Mucosa of gallbladder (tissue), 1 donor: ENCODE results near the gene IFT20. TPM values are rescaled to one million over a fixed set of nuclear protein-coding genes. Genes with fewer than 3 reads are reported as not detected.
"Not testable (repeated sequence)": the region's sequence is repeated elsewhere in the genome, so short reads cannot be mapped to it uniquely, and the experiment has no call there.

Experiments used
- DNase-seq: peaks from one replicate; pipeline ENCODE4 v3.0.0-alpha.2; 2020; ENCODE audit warnings: low spot score
- total RNA-seq: library from RNA; stranded (reverse); gene quantifications from one replicate; pipeline ENCODE4 v1.2.1, GENCODE V29; 2021
- donor health status: DM: no; HTN: no; CAD: no.

The IFT20 gene
- total RNA-seq, 1 donor from 2014 or later = 50.1 TPM

GRCh38 chr17:28364665-28365363 is 29.5 kb upstream of the IFT20 start, which contains the start of gene SEBOX:
TSS of gene SEBOX (minus strand) at chr17:28365199. CDS start at chr17:28365151, 48 bp downstream.
- no peak for DNase-seq

GRCh38 chr17:28363776-28364650 is 28.7 kb upstream of the IFT20 start:
- DNase-seq = no peak

DNA sequence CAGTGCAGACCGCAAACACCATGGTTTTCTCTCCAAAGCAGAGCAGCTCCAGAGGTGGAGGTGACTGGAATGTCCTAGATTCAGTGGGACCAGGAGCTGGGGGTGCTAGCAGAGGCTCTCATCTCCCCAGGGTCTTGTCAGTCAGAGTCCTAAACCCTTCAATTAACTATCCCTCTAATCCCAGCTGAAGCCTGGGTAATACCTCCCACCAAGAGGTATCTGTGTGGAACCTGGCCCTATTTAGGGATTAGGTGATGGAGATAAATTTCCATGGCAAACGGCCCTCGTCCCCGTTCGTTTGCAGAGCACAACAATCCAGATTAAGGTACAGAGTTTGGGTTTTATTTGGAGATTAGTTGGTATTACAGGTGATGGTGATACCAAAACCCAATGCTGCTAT is 27.9 kb upstream of the IFT20 start:
- no peak for DNase-seq

- DNase-seq = no peak
These were observed 22.6 kb upstream of the IFT20 start for GRCh38 chr17:28357901-28358197.

- DNase-seq = peak; percentile 97
These were observed 22.0 kb upstream of the IFT20 start, which contains the start of gene POLDIP2 for GRCh38 chr17:28357061-28357900. TSS of gene POLDIP2 (minus strand) at chr17:28357527. CDS start at chr17:28357448, 79 bp downstream.

DNA sequence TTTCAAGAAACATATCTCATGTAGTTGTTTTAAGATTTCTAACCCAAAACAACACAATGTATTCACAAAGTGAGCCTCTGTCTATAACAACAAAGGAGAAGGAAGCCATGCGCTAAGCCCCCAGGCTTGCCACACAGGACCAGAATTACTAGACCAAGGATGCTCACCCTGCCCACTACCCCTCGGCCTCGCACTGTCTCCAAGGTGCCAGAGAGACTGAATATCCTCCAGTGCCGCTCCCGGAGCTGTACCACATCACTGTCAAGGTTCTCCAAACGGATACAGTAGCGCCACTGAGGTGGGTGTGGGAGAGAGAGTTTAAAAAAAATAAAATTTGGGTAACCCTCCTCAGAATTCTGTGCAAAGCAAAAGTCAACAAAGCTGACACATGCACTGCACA is 15.0 kb upstream of the IFT20 start:
- DNase-seq = no peak

- no peak for DNase-seq
These were observed 13.7 kb upstream of the IFT20 start for GRCh38 chr17:28348979-28349378.

GRCh38 chr17:28347261-28347891 is 12.1 kb upstream of the IFT20 start:
- DNase-seq = peak; percentile 44

GRCh38 chr17:28346746-28347246 is 11.5 kb upstream of the IFT20 start:
- peak; percentile 36 for DNase-seq

GRCh38 chr17:28346199-28346580 is 10.9 kb upstream of the IFT20 start:
- no peak for DNase-seq

DNA sequence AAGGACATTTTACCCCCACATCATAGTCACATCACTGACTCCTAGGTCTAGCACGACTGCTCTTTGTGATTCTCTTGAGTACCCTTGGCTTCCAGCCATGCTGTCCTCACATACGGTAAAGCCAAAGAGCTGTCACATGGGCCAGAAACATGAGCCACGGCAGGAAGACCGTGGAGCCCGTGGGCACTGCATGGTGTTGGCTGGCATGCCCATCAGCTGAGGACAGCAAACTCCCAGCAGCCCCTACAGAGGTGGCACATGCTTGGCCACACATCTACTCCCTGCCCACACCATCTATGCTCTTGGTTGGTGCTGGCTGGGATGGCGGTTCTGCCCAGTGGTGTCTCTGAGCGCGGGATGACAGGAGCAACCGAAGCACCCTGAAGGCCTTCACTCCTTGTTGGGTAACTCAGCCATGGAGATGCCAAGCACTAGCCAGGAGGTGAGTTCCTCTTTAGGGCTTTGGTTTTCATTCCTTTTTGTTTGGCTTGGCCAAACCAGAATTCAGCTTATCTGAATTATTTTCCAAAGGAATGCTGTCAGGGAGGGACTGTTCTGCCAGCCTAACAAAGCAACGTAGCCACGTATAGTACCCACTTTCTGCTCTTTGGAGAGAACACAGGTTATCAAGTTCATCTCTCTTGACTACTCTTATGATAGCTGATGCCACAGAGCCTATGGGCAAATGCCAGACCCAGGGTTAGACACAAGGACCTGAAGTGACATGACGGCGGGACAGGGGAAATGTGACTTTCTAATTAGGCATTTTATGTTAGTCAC is 10.3 kb upstream of the IFT20 start:
- DNase-seq = no peak

GRCh38 chr17:28344435-28344901 is 9.2 kb upstream of the IFT20 start:
- no peak for DNase-seq

DNA sequence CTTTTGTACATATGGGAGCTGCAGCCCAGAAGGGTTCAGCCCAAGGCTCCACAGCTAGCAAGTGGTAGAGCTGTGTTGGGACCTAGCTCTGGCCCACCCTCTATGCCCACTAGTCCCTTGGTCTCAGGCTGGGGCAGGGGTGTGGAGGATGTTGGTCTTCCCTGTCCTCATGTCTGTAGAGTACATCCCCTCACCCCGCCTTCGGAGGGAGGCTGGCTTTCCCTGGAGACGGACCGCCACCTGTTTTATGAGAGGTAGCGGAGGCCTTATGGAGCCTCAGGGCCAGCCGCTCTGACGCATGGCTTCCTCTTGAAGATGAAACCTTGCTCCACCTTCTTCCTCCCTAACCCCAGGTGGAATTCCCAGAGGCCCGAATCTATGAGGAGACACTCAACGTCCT is 8.7 kb upstream of the IFT20 start:
- no peak for DNase-seq

- DNase-seq = no peak
These were observed 8.2 kb upstream of the IFT20 start for GRCh38 chr17:28343491-28343932.

DNA sequence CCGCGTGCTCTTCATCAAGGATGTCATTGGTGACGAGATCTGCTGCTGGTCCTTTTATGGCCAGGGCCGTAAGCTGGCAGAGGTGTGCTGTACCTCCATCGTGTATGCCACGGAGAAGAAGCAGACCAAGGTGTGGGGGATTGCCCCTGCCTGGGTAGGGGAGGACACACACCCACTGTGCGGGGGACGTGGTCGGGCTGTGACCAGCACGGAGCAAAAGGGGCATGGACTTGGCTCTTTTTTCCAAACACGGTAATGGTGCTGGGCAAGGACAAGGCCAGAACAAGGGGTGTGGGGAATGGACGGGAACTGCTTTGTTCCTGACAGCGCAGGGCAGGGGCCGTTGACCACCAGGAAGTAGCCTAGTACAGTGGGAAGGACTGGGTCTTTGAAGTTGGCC is 7.0 kb upstream of the IFT20 start:
- no peak for DNase-seq

DNA sequence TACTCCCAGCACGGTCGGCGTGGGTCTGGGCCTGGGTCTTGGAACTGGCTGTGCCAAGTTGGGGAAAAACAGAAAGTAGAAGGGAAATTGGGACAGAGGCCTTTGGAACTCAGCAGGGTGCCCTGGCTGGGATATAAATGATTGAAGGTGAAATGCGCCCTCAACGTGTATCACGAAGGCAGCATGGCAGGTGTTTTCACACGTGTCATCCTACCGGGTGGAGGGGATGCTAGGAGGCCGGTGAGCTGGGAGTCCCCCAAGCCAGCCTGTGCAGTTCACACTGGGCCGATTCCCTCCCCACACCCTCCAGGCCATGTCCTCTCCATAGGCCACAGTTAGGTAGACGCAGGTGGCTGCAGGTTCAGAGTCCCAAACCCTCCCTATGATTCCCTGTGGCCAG is 6.2 kb upstream of the IFT20 start:
- no peak for DNase-seq

- no peak for DNase-seq
These were observed 5.1 kb upstream of the IFT20 start for GRCh38 chr17:28340374-28340773.

- no peak for DNase-seq
These were observed 4.2 kb upstream of the IFT20 start for GRCh38 chr17:28339431-28339830.

GRCh38 chr17:28338769-28339212 is 3.5 kb upstream of the IFT20 start:
- not testable (repeated sequence) for DNase-seq

GRCh38 chr17:28338056-28338768 is 2.9 kb upstream of the IFT20 start:
- no peak for DNase-seq
